ENCODE measurements around the gene IRF5. TPM values are rescaled to one million over a fixed set of nuclear protein-coding genes. Genes with fewer than 3 reads are reported as not detected.

Gene IRF5
- total and polyA plus RNA-seq, 10 of the 15 experiments (the other 5 are each of a cell fraction or from before 2014, with no cell fraction given), result 5.4 to 90.3 (median 61.7) TPM

GRCh38 chr7:128899392-128899791, 38.3 kb upstream of the IRF5 start:
- ATAC-seq (no peak), FAIRE-seq (no peak), DNase-seq (ENCODE audit: low read depth, low spot score) (no peak)
- Histone ChIP-seq H4K20me1 (ENCODE audit: control insufficient read depth, insufficient read depth) (no peaks in the 10 kb centered on the region), H3K9ac (ENCODE audit: control insufficient read depth, insufficient read depth, low read length) (no peak overlapping the region), H3K4me1 (ENCODE audit: control insufficient read depth, insufficient read depth, low read length) (peaks cover 7% of the 10 kb centered on the region), H3K27me3 (replicated peaks in 1 of 2; ENCODE audit: control insufficient read depth in 2 of 2, insufficient read depth in 2 of 2, low read length in 1 of 2) (no peaks in the 10 kb centered on the region), H3K79me2 (ENCODE audit: control insufficient read depth, insufficient read depth, low read length) (no peaks in the 10 kb centered on the region), H2AFZ (ENCODE audit: control insufficient read depth, low read depth, low read length) (no peak overlapping the region), H3K27ac (ENCODE audit: control insufficient read depth, insufficient read depth) (no peak overlapping the region), H3K4me3 (no peak overlapping the region), H3K4me2 (ENCODE audit: control insufficient read depth, insufficient read depth) (no peak overlapping the region), H3K36me3 (ENCODE audit: control insufficient read depth in 2 of 2, insufficient read depth in 2 of 2, low read length in 1 of 2) (no peaks in the 10 kb centered on the region), H3K9me3 (replicated peaks; ENCODE audit: control insufficient read depth, insufficient read depth, low read length) (no peaks in the 10 kb centered on the region; the same call in 2 of the 3 replicates)
- SMC1A ChIA-PET (ENCODE audit: uncharacterized antibody, unreplicated experiment), result interaction anchor here (0.7 to 2.3 kb wide), 6 partner anchors 16 to 192 kb away, joined by 3 to 9 read pairs (median 4); no protein-coding TSS in a partner anchor
- intact Hi-C loops (cut with micrococcal nuclease; ENCODE audit: unreplicated experiment) (no loop called here), in situ Hi-C loops (cut with MboI) (no loop called here)
- BruUV-seq (replicated peaks), result no TSS peak
- CTCF ChIA-PET, result interaction anchor here (0.6 to 6.2 kb wide), 8 partner anchors 48 to 562 kb away, joined by 3 to 44 read pairs (median 4); no protein-coding TSS in a partner anchor
- TF ChIP-seq E2F8 (IDR thresholded peaks at IDR 0.05; ENCODE audit: low read depth, partially characterized antibody) (no peak), SUPT20H (IDR thresholded peaks at IDR 0.05; ENCODE audit: borderline replicate concordance, control insufficient read depth, low read depth, low read length) (no peak), PKNOX1 (IDR thresholded peaks at IDR 0.05) (no peak), ETV6 (conservative IDR thresholded peaks at IDR 0.05 in 1 of 2, IDR thresholded peaks at IDR 0.05 in 1 of 2; ENCODE audit: borderline replicate concordance in 1 of 2, low read depth in 1 of 2) (no peak), SMC3 (IDR thresholded peaks at IDR 0.05; ENCODE audit: borderline replicate concordance, low read length) (no peak), ZNF207 (IDR thresholded peaks at IDR 0.05; ENCODE audit: borderline replicate concordance) (no peak), RBBP5 (conservative IDR thresholded peaks at IDR 0.05) (no peak), BCL3 (IDR thresholded peaks at IDR 0.05; ENCODE audit: borderline replicate concordance, insufficient read depth, low read depth, low read length, poor library complexity, severe bottlenecking) (no peak)
- POLR2A ChIA-PET, result no interaction called here
- RAD21 ChIA-PET (ENCODE audit: unreplicated experiment), result interaction anchor here (1.0 to 1.1 kb wide), 3 partner anchors 15 to 315 kb away, joined by 3 read pairs; no protein-coding TSS in a partner anchor
